ENCODE results near the gene RB1.

RB1 gene

GRCh38 chr13:48526286-48526685, 222.7 kb downstream of the RB1 start:
- in situ Hi-C loops (cut with MboI; ENCODE audit: low sequenced_read_pairs), result no loop called here

GRCh38 chr13:48527955-48528354, 224.4 kb downstream of the RB1 start:
- in situ Hi-C loops (cut with MboI; ENCODE audit: low sequenced_read_pairs), result no loop called here

- in situ Hi-C loops (cut with MboI; ENCODE audit: low sequenced_read_pairs), result no loop called here
Measured at GRCh38 chr13:48528720-48529119, 225.2 kb downstream of the RB1 start.

- in situ Hi-C loops (cut with MboI; ENCODE audit: low sequenced_read_pairs), result no loop called here
Measured at GRCh38 chr13:48530833-48531232, 227.3 kb downstream of the RB1 start.

Data from HL-60/S4 (cell line).